ENCODE data around the gene RGS21. TPM values are rescaled to one million over a fixed set of nuclear protein-coding genes. Genes with fewer than 3 reads are reported as not detected.

Gene RGS21
- total RNA-seq, 1 donor = not detected

GRCh38 chr1:192357924-192358323, 41.1 kb downstream of the RGS21 start:
- Histone ChIP-seq H3K4me3 (ENCODE audit: low read length) (no peak overlapping the region), H3K4me1 (ENCODE audit: insufficient read depth, low read length) (no peaks in the 10 kb centered on the region), H3K27me3 (ENCODE audit: insufficient read depth, low read length) (no peaks in the 10 kb centered on the region), H3K9me3 (ENCODE audit: low read depth, low read length) (no peaks in the 10 kb centered on the region)

- Histone ChIP-seq H3K9me3 (ENCODE audit: low read depth, low read length) (no peaks in the 10 kb centered on the region), H3K4me1 (ENCODE audit: insufficient read depth, low read length) (no peaks in the 10 kb centered on the region), H3K27me3 (ENCODE audit: insufficient read depth, low read length) (no peaks in the 10 kb centered on the region), H3K4me3 (ENCODE audit: low read length) (no peak overlapping the region)
Observed at GRCh38 chr1:192358402-192358801, 41.6 kb downstream of the RGS21 start.

- Histone ChIP-seq H3K27me3 (ENCODE audit: insufficient read depth, low read length) (no peaks in the 10 kb centered on the region), H3K9me3 (ENCODE audit: low read depth, low read length) (no peaks in the 10 kb centered on the region), H3K4me3 (ENCODE audit: low read length) (no peak overlapping the region), H3K4me1 (ENCODE audit: insufficient read depth, low read length) (no peaks in the 10 kb centered on the region)
Observed at GRCh38 chr1:192358822-192359221, 42.0 kb downstream of the RGS21 start.

GRCh38 chr1:192363177-192363576, 46.4 kb downstream of the RGS21 start:
- Histone ChIP-seq H3K27me3 (ENCODE audit: insufficient read depth, low read length) (no peaks in the 10 kb centered on the region), H3K4me1 (ENCODE audit: insufficient read depth, low read length) (no peaks in the 10 kb centered on the region), H3K4me3 (ENCODE audit: low read length) (no peak overlapping the region), H3K9me3 (ENCODE audit: low read depth, low read length) (no peaks in the 10 kb centered on the region)

GRCh38 chr1:192367436-192367835, 50.6 kb downstream of the RGS21 start:
- no peaks in the 10 kb centered on the region for H3K9me3 ChIP-seq (ENCODE audit: low read depth, low read length)
- no peaks in the 10 kb centered on the region for H3K27me3 ChIP-seq (ENCODE audit: insufficient read depth, low read length)
- no peak overlapping the region for H3K4me3 ChIP-seq (ENCODE audit: low read length)
- H3K4me1 ChIP-seq (ENCODE audit: insufficient read depth, low read length) = no peaks in the 10 kb centered on the region

- no peaks in the 10 kb centered on the region for H3K27me3 ChIP-seq (ENCODE audit: insufficient read depth, low read length)
- no peaks in the 10 kb centered on the region for H3K9me3 ChIP-seq (ENCODE audit: low read depth, low read length)
- no peak overlapping the region for H3K4me3 ChIP-seq (ENCODE audit: low read length)
- H3K4me1 ChIP-seq (ENCODE audit: insufficient read depth, low read length) = no peaks in the 10 kb centered on the region
Observed at GRCh38 chr1:192375306-192375705, 58.5 kb downstream of the RGS21 start.

GRCh38 chr1:192376374-192376773, 59.6 kb downstream of the RGS21 start:
- Histone ChIP-seq H3K27me3 (ENCODE audit: insufficient read depth, low read length) (no peaks in the 10 kb centered on the region), H3K4me3 (ENCODE audit: low read length) (no peak overlapping the region), H3K4me1 (ENCODE audit: insufficient read depth, low read length) (no peaks in the 10 kb centered on the region), H3K9me3 (ENCODE audit: low read depth, low read length) (no peaks in the 10 kb centered on the region)

GRCh38 chr1:192378276-192378675, 61.5 kb downstream of the RGS21 start:
- H3K4me1 ChIP-seq (ENCODE audit: insufficient read depth, low read length) = no peaks in the 10 kb centered on the region
- no peak overlapping the region for H3K4me3 ChIP-seq (ENCODE audit: low read length)
- no peaks in the 10 kb centered on the region for H3K27me3 ChIP-seq (ENCODE audit: insufficient read depth, low read length)
- H3K9me3 ChIP-seq (ENCODE audit: low read depth, low read length) = no peaks in the 10 kb centered on the region

- Histone ChIP-seq H3K4me3 (ENCODE audit: low read length) (no peak overlapping the region), H3K4me1 (ENCODE audit: insufficient read depth, low read length) (no peaks in the 10 kb centered on the region), H3K27me3 (ENCODE audit: insufficient read depth, low read length) (no peaks in the 10 kb centered on the region), H3K9me3 (ENCODE audit: low read depth, low read length) (no peaks in the 10 kb centered on the region)
Observed at GRCh38 chr1:192378878-192379277, 62.1 kb downstream of the RGS21 start.

- H3K4me3 ChIP-seq (ENCODE audit: low read length) = no peak overlapping the region
- no peaks in the 10 kb centered on the region for H3K4me1 ChIP-seq (ENCODE audit: insufficient read depth, low read length)
- no peaks in the 10 kb centered on the region for H3K9me3 ChIP-seq (ENCODE audit: low read depth, low read length)
- no peaks in the 10 kb centered on the region for H3K27me3 ChIP-seq (ENCODE audit: insufficient read depth, low read length)
Observed at GRCh38 chr1:192379554-192379953, 62.8 kb downstream of the RGS21 start.

- no peaks in the 10 kb centered on the region for H3K4me1 ChIP-seq (ENCODE audit: insufficient read depth, low read length)
- no peaks in the 10 kb centered on the region for H3K9me3 ChIP-seq (ENCODE audit: low read depth, low read length)
- H3K4me3 ChIP-seq (ENCODE audit: low read length) = no peak overlapping the region
- no peaks in the 10 kb centered on the region for H3K27me3 ChIP-seq (ENCODE audit: insufficient read depth, low read length)
Observed at GRCh38 chr1:192382758-192383157, 66.0 kb downstream of the RGS21 start.

- no peaks in the 10 kb centered on the region for H3K4me1 ChIP-seq (ENCODE audit: insufficient read depth, low read length)
- H3K9me3 ChIP-seq (ENCODE audit: low read depth, low read length) = no peaks in the 10 kb centered on the region
- no peaks in the 10 kb centered on the region for H3K27me3 ChIP-seq (ENCODE audit: insufficient read depth, low read length)
- no peak overlapping the region for H3K4me3 ChIP-seq (ENCODE audit: low read length)
Observed at GRCh38 chr1:192386051-192386650, 69.4 kb downstream of the RGS21 start.

GRCh38 chr1:192395211-192395610, 78.4 kb downstream of the RGS21 start:
- Histone ChIP-seq H3K9me3 (ENCODE audit: low read depth, low read length) (no peaks in the 10 kb centered on the region), H3K4me1 (ENCODE audit: insufficient read depth, low read length) (no peaks in the 10 kb centered on the region), H3K4me3 (ENCODE audit: low read length) (no peak overlapping the region), H3K27me3 (ENCODE audit: insufficient read depth, low read length) (no peaks in the 10 kb centered on the region)

- no peaks in the 10 kb centered on the region for H3K9me3 ChIP-seq (ENCODE audit: low read depth, low read length)
Observed at GRCh38 chr1:192395895-192396294, 79.1 kb downstream of the RGS21 start.

GRCh38 chr1:192399161-192399560, 82.4 kb downstream of the RGS21 start:
- H3K4me3 ChIP-seq (ENCODE audit: low read length) = no peak overlapping the region
- no peaks in the 10 kb centered on the region for H3K27me3 ChIP-seq (ENCODE audit: insufficient read depth, low read length)
- H3K9me3 ChIP-seq (ENCODE audit: low read depth, low read length) = no peaks in the 10 kb centered on the region
- no peaks in the 10 kb centered on the region for H3K4me1 ChIP-seq (ENCODE audit: insufficient read depth, low read length)

More at GRCh38 chr1:192395895-192396294, 79.1 kb downstream of the RGS21 start:
- Histone ChIP-seq H3K27me3 (ENCODE audit: insufficient read depth, low read length) (no peaks in the 10 kb centered on the region), H3K4me1 (ENCODE audit: insufficient read depth, low read length) (no peaks in the 10 kb centered on the region), H3K4me3 (ENCODE audit: low read length) (no peak overlapping the region)

- Histone ChIP-seq H3K9me3 (ENCODE audit: low read depth, low read length) (no peaks in the 10 kb centered on the region), H3K27me3 (ENCODE audit: insufficient read depth, low read length) (no peaks in the 10 kb centered on the region), H3K4me1 (ENCODE audit: insufficient read depth, low read length) (no peaks in the 10 kb centered on the region), H3K4me3 (ENCODE audit: low read length) (no peak overlapping the region)
Observed at GRCh38 chr1:192401825-192402224, 85.0 kb downstream of the RGS21 start.
